Measurements from ENCODE around the gene AUP1. TPM values are rescaled to one million over a fixed set of nuclear protein-coding genes. Genes with fewer than 3 reads are reported as not detected.

The AUP1 gene
- total RNA-seq, 3 donors from 2014 or later (not counting 1 experiment from before 2014, with no cell fraction given), result 234 to 242 (median 237) TPM

- H3K36me3 Mint-ChIP-seq, result no peaks in the 10 kb centered on the region
- Histone ChIP-seq H3K4me1 (ENCODE audit: control insufficient read depth, insufficient read depth, low read length) (peaks cover 52% of the 10 kb centered on the region), H3K4me3 (ENCODE audit: low read length) (no peak overlapping the region), H3K27ac (ENCODE audit: low read length) (no peak overlapping the region), H3K27me3 (ENCODE audit: control insufficient read depth, insufficient read depth, low read length) (peaks cover 4% of the 10 kb centered on the region), H3K9me3 (ENCODE audit: control insufficient read depth, insufficient read depth, low read length) (no peaks in the 10 kb centered on the region), H3K36me3 (ENCODE audit: control insufficient read depth, insufficient read depth, low read length) (peaks cover 7% of the 10 kb centered on the region)
- peak overlapping the region in 1 of 2 donors; percentile 90 for H3K27ac Mint-ChIP-seq
- H3K4me3 Mint-ChIP-seq, result peak overlapping the region; percentile 80
- TF ChIP-seq CTCF (IDR thresholded peaks at IDR 0.05), result no peak
- ATAC-seq (no peak), DNase-seq (no peak)
- no peaks in the 10 kb centered on the region for H3K9me3 Mint-ChIP-seq
- 98% methylated on average over 11 of the region's 14 CpGs for WGBS (ENCODE audit: insufficient coverage)
- intact Hi-C loops (cut with micrococcal nuclease), result no loop called here
- peaks cover 46 to 69% of the 10 kb centered on the region in 2 donors for H3K4me1 Mint-ChIP-seq
- peaks cover 5 to 14% of the 10 kb centered on the region in 2 donors for H3K27me3 Mint-ChIP-seq (ENCODE audit: low read depth in 2 of 2)
Measured at GRCh38 chr2:74505448-74506246, 23.9 kb downstream of the AUP1 start.

- Histone ChIP-seq H3K36me3 (ENCODE audit: control insufficient read depth, insufficient read depth, low read length) (peaks cover 7% of the 10 kb centered on the region), H3K27me3 (ENCODE audit: control insufficient read depth, insufficient read depth, low read length) (peaks cover 5% of the 10 kb centered on the region), H3K27ac (ENCODE audit: low read length) (no peak overlapping the region), H3K9me3 (ENCODE audit: control insufficient read depth, insufficient read depth, low read length) (no peaks in the 10 kb centered on the region), H3K4me1 (ENCODE audit: control insufficient read depth, insufficient read depth, low read length) (peaks cover 58% of the 10 kb centered on the region), H3K4me3 (ENCODE audit: low read length) (no peak overlapping the region)
- Mint-ChIP-seq H3K4me3 (peak overlapping the region; percentile 80), H3K27ac (peak overlapping the region; percentile 84 to 90), H3K36me3 (no peaks in the 10 kb centered on the region), H3K9me3 (no peaks in the 10 kb centered on the region), H3K4me1 (peaks cover 46 to 74% of the 10 kb centered on the region in 2 donors), H3K27me3 (ENCODE audit: low read depth in 2 of 2) (peaks cover 0 to 9% of the 10 kb centered on the region in 2 donors)
- WGBS (ENCODE audit: insufficient coverage), result 88% methylated on average over 1 of the region's 3 CpGs
- ATAC-seq (no peak), DNase-seq (no peak)
- TF ChIP-seq CTCF (IDR thresholded peaks at IDR 0.05), result no peak
- intact Hi-C loops (cut with micrococcal nuclease), result no loop called here
Measured at GRCh38 chr2:74504591-74504990, 24.9 kb downstream of the AUP1 start.

GRCh38 chr2:74503506-74504475 lies 25.7 kb downstream of the AUP1 start:
- H3K4me1 ChIP-seq (ENCODE audit: control insufficient read depth, insufficient read depth, low read length), result peaks cover 66% of the 10 kb centered on the region
- Mint-ChIP-seq H3K4me1 (peaks cover 51 to 82% of the 10 kb centered on the region in 2 donors), H3K27me3 (ENCODE audit: low read depth in 2 of 2) (peaks cover 0 to 8% of the 10 kb centered on the region in 2 donors), H3K36me3 (no peaks in the 10 kb centered on the region), H3K4me3 (peak overlapping the region; percentile 88), H3K27ac (peak overlapping the region; percentile 84 to 90), H3K9me3 (no peaks in the 10 kb centered on the region)
- H3K9me3 ChIP-seq (ENCODE audit: control insufficient read depth, insufficient read depth, low read length), result no peaks in the 10 kb centered on the region
- intact Hi-C loops (cut with micrococcal nuclease), result loop anchor here (1.0 kb wide), 1 partner anchor 20 kb away; the partner anchor contains the start of gene TTC31
- 63% methylated on average over 45 of the region's 45 CpGs for WGBS (ENCODE audit: insufficient coverage)
- peak overlapping the region; percentile 57 for H3K4me3 ChIP-seq (ENCODE audit: low read length)
- no peak for DNase-seq
- peaks cover 7% of the 10 kb centered on the region for H3K36me3 ChIP-seq (ENCODE audit: control insufficient read depth, insufficient read depth, low read length)
- peak overlapping the region; percentile 74 for H3K27ac ChIP-seq (ENCODE audit: low read length)
- H3K27me3 ChIP-seq (ENCODE audit: control insufficient read depth, insufficient read depth, low read length), result peaks cover 5% of the 10 kb centered on the region
- no peak for TF ChIP-seq CTCF (IDR thresholded peaks at IDR 0.05)
- no peak for ATAC-seq

Measured in natural killer cell (primary cell).